Amniotic stem cell (primary cell): Measurements from ENCODE around the gene IGFL1.
A peak's percentile ranks its signal among the peaks of the same experiment; 100 is the strongest.
"Not testable (repeated sequence)": the region's sequence is repeated elsewhere in the genome, so short reads cannot be mapped to it uniquely, and the experiment has no call there.

ENCODE experiments used
- DNase-seq: peaks from one replicate; lab custom pipeline; 2025; lab: John Stamatoyannopoulos, UW

IGFL1 gene

DNA sequence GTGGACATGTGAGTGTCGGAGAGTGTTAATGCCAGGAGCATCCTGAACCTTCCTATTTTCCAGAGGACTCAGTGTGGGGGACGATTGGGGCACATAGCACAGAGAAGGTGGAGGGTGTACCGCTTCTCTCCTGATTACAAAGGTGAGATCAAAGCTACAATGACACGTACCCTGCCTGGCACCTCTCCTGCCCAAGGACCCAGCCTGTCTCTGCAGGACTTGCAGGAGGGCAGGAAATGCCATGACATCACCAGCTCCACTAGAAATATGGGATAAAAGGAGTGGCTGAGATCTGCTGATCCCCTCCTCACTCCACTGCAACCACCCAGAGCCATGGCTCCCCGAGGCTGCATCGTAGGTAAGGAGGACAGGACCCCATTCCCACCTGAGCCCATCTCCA lies at the start of gene IGFL1:
IGFL1 (plus strand) TSS at position 301 of the 400 bp plus-strand sequence; CDS start at position 334, 33 bp downstream.
- DNase-seq, result no peak

DNA sequence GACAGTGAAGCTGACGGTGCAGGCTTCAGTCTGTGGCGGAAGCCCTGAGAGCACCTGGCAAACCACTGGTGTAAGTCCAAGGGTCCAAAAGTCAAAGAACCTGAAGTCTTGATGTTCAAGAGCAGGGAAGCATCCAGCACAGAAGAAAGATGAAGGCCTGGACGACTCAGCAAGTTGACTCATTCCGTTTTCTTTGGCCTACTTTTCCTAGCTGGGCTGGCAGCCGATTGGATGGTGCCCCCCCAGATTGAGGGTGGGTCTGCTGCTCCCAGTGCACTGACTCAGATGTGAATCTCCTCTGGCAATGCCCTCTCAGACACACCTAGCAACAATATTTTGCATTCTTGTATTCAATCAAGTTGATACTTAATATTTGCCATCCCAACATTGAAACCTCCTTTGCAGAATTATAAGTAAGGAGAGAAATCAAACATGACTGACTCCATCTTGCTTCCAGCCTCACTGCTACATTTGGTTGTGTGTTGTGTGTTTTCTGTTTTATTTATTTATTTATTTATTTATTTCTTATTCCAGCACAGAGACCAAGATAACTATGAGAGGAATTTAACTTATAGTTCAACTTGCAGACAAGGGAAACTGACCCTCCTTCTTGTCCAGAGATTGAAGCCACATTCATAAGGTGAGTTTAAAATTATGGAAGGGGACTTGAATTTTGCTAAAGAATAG lies 48.7 kb upstream of the IGFL1 start:
- DNase-seq, result no peak

DNA sequence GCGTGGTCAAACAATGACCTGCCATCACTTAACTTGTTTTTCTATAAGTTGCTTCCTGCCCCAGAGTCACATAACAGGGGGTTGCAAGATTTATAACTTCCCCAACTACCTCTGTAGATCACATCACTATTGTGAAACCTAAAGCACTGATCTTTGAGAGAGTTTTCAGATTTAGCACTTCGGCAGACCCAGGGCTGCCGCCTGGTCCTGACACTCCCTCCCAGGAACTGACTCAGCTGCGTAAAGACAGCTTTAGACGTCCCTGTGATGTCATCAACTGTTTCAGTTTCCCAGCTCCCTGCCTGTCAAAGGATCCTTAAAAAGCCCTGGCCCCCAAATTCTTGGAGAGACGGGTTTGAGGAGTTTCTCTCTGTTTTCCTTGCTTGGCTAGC lies 48.2 kb upstream of the IGFL1 start:
- DNase-seq, result no peak

DNA sequence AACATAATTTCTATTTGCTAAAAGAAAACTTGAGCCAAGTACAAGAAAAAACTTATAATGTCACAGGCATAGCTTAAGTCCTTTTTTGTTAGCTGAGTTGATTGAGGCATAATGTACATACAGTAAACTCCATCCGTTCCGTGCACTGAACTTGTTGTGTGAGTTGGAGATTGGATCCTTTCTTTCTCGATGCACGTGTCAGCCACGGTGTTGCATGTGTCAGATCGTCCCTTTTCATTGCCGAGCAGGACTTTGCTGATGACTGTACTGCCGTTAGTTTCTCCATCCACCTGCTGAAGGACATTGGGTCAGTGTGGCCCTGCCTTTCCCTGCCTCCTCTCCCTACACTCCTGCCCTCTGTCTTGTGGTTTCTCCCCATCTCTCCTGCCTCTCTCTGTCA lies 47.1 kb upstream of the IGFL1 start:
- DNase-seq, result no peak

DNA sequence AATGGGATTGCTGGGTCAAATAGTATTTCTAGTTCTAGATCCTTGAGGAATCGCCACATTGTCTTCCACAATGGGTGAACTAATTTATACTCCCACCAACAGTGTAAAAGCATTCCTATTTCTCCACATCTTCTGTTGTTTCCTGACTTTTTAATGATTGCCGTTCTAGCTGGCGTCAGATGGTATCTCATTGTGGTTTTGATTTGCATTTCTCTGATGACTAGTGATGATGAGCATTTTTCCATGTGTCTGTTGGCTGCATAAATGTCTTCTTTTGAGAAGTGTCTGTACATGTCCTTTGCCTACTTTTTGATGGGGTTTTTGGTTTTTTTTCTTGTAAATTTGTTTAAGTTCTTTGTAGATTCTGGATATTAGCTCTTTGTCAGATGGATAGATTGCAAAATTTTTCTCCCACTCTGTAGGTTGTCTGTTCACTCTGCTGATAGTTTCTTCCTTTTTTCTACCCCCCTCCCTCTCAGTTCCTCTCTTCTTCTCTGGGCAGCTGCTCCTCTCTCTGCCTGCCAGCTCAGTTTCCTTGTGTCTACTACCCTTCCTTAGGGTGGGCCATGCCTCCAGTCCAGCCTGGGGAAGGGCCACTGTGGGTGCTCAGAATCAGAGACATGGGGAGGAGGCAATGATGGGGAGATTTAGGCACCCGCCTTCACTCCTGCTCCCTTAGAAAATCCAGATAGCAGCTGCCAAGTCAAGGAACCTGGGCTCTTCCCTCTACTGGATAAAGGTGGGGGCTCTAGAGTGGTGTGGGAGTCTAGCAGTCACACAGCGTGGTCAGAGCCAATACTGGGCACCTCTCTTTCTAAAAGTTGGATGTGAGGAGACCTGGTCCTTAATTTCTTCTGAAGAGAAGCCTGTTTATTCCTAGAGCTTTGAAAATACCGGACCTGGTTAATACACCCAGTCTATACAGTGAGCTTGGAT lies 44.5 kb upstream of the IGFL1 start:
- not testable (repeated sequence) for DNase-seq

DNA sequence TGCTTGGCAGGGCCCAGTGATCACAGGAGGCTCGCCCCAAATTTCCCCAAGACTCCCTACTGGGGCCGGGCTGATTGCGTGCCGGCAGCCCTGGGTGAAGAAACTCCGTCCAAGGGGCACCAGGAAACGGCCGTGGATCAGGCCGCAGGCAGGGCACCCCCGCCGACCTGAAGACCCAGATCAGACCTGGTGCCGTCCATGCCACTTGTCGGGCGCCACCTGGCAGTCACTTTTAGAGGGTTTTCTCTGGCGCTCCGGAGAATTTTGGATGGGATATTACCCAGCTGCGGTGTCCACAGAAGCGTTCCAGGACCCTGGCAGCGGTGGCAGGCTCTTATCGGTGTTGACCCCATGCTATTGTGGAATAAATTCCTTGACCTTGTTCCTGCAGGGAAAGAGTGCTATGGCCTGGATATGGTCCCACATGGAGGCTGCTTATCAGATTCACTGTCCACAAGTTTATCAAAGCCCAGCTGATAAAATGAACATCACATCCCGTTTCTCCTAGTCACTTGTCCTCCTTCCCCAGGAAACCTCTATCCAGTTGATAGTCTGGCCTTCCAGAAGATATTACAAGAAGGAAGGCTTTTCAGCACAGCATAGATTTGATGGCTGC lies 43.3 kb upstream of the IGFL1 start:
- no peak for DNase-seq

DNA sequence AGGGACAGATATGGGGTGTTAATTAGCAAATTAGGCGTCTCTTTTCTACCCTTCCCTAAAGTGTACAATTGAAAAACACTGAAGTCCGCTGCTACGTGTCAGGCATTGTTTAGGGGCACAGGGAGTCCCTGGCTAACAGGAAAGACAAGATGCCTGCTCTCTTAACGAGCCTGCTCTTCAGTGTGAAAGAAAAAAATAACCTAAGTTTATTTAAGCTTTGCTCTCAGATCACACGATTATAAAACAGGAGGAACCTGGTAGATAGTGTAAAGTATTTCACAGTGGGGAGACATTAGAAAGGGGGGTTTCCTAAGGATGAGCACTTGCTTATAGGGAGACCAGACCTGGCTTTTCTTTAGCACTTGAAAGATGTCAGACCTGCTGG lies 42.8 kb upstream of the IGFL1 start:
- no peak for DNase-seq

DNA sequence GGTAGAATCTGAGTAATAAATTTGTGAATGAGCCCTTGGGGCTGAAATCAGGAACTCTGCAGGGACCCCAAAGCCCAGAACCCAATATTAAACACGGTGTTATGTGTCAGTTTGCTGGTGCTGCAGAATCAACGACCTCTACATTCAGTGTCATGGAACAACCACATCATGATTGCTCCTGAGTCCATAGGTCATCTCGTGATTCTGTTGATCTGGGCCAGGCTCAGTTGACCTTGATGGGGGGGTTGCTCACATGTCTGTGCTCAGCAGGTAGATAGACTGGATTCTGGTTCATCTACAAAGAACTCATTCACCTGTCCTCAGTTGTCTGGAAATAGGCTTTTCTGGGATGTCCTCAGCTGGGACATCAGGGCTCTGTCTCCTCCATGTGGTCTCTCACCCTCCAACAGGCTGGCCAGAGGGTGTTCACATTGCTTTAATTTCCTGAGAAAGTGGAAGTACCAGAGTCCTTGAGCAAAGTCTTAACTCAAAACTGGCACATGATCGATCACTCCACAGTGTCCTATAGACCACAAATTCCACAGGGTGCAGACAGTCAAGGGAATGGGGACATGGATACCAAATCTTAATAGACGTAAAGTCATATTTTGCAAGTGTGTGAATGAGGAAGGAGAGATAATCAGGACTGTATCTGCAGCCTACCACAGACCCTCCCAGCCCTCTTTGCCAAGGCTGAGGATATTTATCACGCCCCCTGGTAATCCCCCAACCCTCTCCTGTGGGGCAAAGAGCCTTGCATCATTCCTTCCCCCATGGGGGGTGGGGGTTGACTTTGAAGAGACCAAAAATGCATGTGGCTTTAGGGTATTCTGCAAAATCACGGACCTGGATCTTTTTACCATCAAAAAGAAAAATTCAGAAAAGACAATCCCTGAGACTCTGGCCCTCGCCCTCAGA lies 39.3 kb upstream of the IGFL1 start:
- DNase-seq, result no peak

DNA sequence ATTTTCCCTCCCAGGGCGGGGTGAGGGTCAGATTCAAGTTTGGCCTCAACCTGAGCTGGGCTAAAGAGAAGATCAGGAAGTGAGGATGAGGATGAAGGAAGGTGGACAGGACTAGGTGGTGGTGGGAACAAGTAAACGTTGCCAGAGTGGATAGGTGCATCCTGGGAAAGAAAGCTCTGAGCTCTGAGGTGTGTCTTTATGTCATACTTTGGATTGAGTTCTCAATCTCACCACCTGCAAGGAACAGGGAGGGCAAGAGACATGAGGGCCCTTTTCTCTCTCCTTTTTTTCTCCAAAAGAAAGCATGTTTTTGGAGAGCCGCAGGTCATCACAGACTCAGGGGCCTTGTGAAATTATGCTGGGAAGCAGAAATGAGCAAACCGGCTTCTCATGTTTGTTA lies 38.2 kb upstream of the IGFL1 start:
- no peak for DNase-seq

DNA sequence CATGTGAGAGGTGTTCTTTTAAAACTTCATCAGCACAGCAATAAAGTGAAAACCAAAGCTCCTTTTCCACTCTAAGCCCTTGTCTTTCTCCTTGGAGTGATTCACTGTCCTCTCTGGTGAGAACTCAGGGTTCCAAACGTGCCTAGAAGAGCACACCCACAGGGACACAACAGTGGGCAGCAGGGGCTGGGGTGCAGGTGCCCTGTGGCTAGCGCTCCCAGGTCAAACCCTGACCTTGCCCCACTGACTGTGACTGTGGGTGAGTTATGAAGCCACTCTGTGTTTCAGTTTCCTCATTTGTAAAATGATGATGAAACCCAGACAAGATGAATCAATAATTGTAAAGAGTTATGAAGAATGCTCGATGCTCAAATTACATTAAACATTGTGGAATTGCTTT lies 37.6 kb upstream of the IGFL1 start:
- no peak for DNase-seq

DNA sequence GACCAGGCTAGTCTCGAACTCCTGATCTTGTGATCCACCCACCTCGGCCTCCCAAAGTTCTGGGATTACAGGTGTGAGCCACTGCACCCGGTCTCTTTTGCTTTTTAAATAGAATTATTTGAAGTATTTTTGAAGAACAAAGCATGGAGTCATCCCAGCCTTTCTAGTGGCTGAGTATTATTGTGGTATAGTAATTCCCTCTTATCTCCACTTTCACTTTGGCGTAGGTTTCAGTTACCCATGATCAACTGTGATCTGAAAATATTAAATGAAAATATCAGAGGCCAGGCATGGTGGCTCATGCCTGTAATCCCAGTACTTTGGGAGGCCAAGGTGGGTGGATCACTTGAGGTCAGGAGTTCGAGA lies 36.9 kb upstream of the IGFL1 start:
- DNase-seq, result not testable (repeated sequence)

DNA sequence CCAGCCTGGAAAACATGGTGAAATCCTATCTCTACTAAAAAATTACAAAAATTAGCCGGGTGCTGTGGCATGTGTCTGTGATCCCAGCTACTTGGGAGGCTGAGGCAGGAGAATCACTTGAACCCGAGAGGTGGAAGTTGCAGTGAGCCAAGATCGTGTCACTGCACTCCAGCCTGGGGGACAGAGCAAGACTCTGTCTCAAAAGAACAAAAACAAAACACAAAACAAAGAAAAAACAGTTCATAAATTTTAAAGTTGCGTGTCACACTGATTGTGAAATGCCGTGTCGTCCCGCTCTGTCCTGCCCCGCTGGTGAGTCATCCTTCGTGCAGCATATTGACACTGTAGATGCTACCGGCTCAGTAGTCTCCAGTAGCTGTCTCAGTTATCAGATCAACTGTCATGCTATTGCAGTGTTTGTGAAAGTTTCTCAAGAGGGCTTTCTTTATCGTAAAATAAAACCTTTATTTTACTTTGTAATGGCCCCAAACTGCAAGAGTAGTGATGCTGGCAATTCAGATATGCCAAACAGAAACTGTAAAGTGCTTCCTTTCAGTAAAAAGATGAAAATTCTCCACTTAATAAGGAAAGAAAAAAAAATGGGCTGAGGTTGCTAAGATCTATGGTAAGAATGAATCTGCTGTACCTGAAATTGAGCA lies 36.4 kb upstream of the IGFL1 start:
- DNase-seq, result peak; percentile 29

DNA sequence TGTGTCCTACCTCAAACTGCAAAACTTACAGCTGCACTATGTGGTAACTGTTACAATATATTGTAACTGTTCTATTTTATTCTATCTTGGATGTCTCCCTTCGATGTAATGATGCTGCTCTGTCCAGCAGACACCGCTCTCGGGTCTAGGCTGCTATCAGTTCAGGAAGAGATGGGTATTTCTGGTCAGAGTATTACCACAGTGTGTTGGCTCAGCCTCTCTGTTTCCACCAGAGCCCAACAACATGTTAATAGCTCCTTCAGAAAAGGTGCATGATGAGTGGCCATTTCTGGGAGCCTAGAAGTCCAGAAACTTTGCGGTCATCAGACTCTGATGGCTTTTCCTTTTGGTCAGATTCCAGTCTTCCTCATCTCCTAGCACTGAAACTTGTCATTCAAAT lies 35.9 kb upstream of the IGFL1 start:
- DNase-seq, result no peak

DNA sequence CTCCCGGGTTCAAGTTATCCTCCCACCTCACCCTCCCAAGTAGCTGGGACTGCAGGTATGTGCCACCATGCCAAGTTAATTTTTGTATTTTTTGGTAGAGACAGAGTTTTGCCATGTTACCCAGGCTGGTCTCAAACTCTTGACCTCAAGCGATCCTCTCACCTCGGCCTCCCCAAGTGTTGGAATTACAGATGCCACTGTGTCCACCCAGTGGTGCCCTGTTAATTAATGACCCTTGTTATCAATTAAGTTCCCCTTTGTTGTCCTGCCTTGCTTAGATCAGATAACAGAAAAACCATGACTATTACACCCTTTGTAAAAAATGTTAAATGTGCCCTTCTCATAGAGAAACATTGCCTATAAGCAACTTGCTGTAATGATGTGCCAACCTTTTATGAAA lies 34.4 kb upstream of the IGFL1 start:
- DNase-seq, result no peak

DNA sequence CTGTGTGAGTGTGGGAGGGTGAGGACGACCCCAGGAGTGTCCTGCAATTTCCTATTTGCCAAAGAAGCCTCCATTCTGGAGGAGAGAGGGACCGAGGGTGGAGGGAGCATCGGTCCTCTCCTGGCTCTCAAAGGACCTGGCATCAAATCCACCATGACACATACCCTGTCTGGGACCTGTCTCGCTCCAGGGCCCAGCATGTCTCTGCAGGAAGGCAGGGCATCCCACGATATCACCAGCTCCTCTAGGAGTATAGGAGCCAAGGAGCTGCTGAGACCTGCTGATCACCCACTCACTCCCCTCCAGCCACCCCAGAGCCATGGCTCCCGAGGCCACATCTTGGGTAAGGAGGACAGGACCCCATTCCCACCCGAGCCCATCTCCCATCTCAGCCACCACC lies 33.6 kb upstream of the IGFL1 start:
- not testable (repeated sequence) for DNase-seq

DNA sequence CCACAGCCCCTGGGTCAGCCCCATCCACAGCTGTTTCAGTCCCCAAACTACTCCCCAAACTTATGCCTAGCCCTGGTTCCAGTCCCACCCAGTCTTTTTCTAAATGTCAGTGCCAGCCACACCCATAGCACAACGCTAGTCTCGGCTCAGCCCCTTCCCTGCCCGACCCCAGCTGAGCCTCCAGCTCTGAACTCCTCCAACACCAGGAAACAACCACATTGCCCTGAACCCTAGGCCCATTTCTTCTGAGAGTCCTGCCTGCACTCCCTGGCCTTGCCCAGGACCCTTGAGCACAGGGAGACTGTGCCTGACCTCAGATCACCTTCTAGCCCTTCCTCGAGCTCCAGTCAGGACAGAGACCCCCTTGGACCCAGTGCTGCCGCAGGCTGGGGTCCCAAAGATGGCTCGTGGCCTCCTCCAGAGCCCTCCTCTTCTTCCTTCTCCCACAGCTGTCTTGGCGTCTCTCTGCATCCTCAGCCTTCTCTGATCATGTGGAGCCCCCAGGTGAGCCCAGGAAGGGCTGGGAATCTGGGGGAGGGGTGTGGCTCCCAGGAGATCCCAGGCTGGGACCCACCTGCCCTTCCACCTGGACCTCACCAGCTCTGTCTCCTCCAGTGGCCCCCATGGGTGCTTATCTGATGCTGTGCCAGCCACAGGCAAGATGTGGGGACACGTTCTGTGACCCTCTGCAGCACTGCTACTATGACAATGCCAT lies 33.0 kb upstream of the IGFL1 start:
- no peak for DNase-seq

DNA sequence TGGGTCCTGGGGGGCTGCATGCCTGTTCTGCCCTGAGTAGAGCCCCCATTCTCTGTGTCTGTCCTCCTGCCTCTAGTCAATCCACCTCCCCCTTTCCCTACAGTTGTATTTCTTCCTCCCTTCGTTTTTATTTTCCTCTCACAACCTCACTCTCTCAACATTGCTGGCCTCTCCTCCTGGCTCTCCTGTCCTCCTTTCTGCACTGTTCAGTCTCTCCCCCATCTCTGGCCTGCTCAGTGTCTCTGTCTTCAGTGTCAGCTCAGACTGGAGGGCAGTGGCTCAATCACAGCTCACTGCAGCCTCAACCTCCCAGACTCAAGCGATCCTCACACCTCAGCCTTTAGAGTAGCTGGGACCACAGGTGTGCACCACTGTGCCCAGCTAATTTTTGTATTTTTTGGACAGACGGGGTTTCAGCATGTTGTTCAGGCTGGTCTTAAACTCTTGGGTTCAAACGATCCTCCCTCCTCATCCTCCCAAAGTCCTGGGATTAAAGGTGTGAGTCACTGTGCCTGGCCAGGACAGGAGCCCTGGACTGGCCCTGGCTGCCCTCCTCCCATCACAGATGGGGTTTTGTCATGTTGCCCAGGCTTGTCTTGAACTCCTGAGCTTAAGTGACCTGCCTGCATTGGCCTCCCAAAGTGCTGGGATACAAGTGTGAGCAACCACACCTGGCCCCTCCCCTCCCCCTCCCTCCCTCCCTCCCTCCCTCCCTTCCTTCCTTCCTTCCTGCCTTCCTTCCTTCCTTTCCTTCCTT lies 32.0 kb upstream of the IGFL1 start:
- DNase-seq, result no peak

DNA sequence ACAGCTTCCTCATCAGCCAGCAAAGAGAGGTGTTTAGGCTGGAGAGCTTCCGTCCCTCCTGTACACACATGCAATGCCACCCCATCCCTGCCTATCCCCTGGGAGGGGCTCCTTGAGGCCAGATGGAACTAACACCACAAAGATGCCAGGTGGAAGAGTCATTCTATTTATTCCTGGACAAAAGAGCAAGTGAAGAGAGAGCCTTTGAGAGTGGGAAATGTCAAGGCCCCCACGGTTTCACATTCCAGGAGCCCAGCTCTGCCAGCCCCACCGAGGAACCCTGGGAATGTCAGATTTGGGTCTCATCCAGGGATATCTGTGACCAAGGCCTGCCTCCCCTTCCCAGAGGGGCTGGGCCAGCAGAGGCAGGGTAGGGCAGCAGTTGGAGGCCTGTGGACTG lies 30.8 kb upstream of the IGFL1 start:
- no peak for DNase-seq

DNA sequence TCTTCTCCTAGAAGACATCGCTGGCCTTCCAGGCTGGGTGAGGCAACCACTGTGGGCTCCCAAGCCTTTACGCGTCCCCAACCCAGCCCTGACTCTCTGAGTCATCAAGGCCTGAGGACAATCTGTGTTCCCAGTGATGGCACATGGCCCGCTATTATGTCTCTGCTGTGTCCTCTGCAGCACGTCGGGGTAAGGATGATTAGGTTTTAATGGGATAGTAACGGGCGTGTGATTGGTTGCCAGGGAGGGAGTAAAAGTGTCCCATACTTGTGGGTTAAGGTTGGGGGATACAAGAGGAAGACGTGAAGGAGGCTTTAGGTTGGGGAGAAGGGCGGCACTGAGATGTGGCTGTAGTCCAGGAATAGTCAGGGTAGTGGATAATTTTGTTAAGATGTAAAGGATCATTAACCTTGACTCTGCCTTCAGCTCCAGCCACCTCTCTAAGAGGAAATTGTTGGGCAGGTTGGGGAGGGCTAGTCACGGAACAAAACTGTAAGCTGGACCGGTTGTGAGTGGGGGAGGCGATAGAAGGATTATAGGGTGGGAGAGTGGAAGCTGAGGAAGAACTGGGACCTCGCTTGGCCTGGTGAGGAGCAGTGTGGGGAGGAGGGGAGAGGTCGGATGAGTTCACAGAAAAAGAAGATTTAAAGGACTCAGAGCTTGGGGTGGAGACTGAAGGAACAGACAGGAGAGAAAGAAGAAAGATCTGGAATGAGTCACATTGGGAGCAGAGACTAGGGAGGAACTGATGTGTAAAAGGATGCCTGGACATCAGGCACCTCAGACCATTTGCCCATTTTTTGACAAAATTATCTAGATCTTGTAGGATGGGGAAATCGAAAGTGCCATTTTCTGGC lies 27.9 kb upstream of the IGFL1 start:
- DNase-seq, result no peak
